OCI-LY7 (cell line): ENCODE measurements around the gene HCRTR1. TPM values are rescaled to one million over a fixed set of nuclear protein-coding genes. Genes with fewer than 3 reads are reported as not detected.

Experiments
- BruUV-seq: library from RNA; stranded (reverse); fragments of 400-500 nt; replicated peaks from 2 replicates; lab custom pipeline; 2021; lab: Mats Ljungman, UMichigan
- CTCF ChIA-PET: fragments of 300-600 bp; sonication (Branson Sonifier 250); formaldehyde crosslinking; loops from one replicate; lab custom pipeline; 2022; ENCODE audit warnings: antibody characterized with exemption; ENCODE audit not compliant: unreplicated experiment; lab: Charles Lee
- POLR2A ChIA-PET: fragments of 300-600 bp; sonication (Branson Sonifier 250); formaldehyde crosslinking; loops from one replicate; lab custom pipeline; 2022; ENCODE audit warnings: antibody characterized with exemption; lab: Charles Lee
- DNase-seq: peaks from one replicate; pipeline ENCODE4 v3.0.0-alpha.2; 2015; ENCODE audit warnings: low spot score
- H2AFZ ChIP-seq: fragments of 200-600 bp; sonication (generic), shearing (Covaris generic); 2 replicates; pipeline ENCODE4 v1.6.1; 2014; ENCODE audit warnings: mild to moderate bottlenecking, antibody characterized with exemption, low read length, moderate library complexity
- H3K27ac ChIP-seq: fragments of 200-600 bp; sonication (generic); 2 replicates; pipeline ENCODE4 v1.5.1; 2014; ENCODE audit warnings: mixed run types, low read depth, mild to moderate bottlenecking, moderate library complexity, low read length, inconsistent platforms; ENCODE audit not compliant: poor library complexity, severe bottlenecking
- H3K36me3 ChIP-seq: fragments of 200-600 bp; sonication (generic); 2 replicates; pipeline ENCODE4 v1.6.1; 2014; ENCODE audit warnings: mild to moderate bottlenecking, antibody characterized with exemption, low read length, moderate library complexity, mixed read lengths; ENCODE audit not compliant: insufficient read depth
- H3K4me1 ChIP-seq: fragments of 200-600 bp; sonication (generic); 2 replicates; pipeline ENCODE4 v1.5.1; 2014; ENCODE audit warnings: mild to moderate bottlenecking, low read length; ENCODE audit not compliant: insufficient read depth, poor library complexity, severe bottlenecking
- H3K4me2 ChIP-seq: fragments of 200-600 bp; sonication (generic); 2 replicates; pipeline ENCODE4 v1.6.1; 2014; ENCODE audit warnings: mild to moderate bottlenecking, low read length
- H3K4me3 ChIP-seq: fragments of 200-600 bp; sonication (generic); 2 replicates; pipeline ENCODE4 v1.5.1; 2014; ENCODE audit warnings: mild to moderate bottlenecking, low read depth, low read length; ENCODE audit not compliant: poor library complexity, severe bottlenecking
- H3K79me2 ChIP-seq: fragments of 200-600 bp; sonication (generic); 2 replicates; pipeline ENCODE4 v1.6.1; 2016; ENCODE audit warnings: low read depth, mild to moderate bottlenecking, low read length, moderate library complexity, mixed read lengths; ENCODE audit not compliant: insufficient read depth
- H3K9me2 ChIP-seq: fragments of 200-600 bp; sonication (generic); 2 replicates; pipeline ENCODE4 v1.6.1; 2016; ENCODE audit warnings: mild to moderate bottlenecking, low read length, mixed read lengths; ENCODE audit not compliant: insufficient read depth
- H3K9me3 ChIP-seq: fragments of 200-600 bp; sonication (generic); 2 replicates; pipeline ENCODE4 v1.6.1; 2014; ENCODE audit warnings: mild to moderate bottlenecking, mixed run types, low read length, mixed read lengths
- H4K20me1 ChIP-seq: fragments of 200-600 bp; sonication (generic); 2 replicates; pipeline ENCODE4 v1.6.1; 2014; ENCODE audit warnings: mild to moderate bottlenecking, antibody characterized with exemption, low read length, moderate library complexity, mixed read lengths; ENCODE audit not compliant: insufficient read depth
- EZH2phosphoT487 ChIP-seq: fragments of 200-600 bp; sonication (generic); IDR thresholded peaks from 2 replicates; pipeline ENCODE4 v1.6.1; 2018; ENCODE audit warnings: low read depth, borderline replicate concordance, mild to moderate bottlenecking, mixed run types, antibody characterized with exemption, low read length, moderate library complexity, mixed read lengths
- intact Hi-C: fragments of 100-400 bp; cut with micrococcal nuclease; formaldehyde crosslinking; loops from one replicate; pipeline ENCODE4 v1.10.0; 2022; ENCODE audit not compliant: unreplicated experiment
- total RNA-seq, 2 experiments: library from RNA; depleted of rRNA in 1 of 2; stranded (reverse); fragments of >200 nt in 1 of 2; shearing (Covaris generic) in 1 of 2; gene quantifications; 2 replicates each; pipeline ENCODE4 v1.2.3, GENCODE V29; 2014 to 2022
- TF ChIP-seq, protein P1 (sequence below): fragments of 200-600 bp; sonication (generic); conservative IDR thresholded peaks from 2 replicates; pipeline ENCODE4 v1.5.1; 2014; ENCODE audit warnings: mild to moderate bottlenecking, antibody characterized with exemption, low read length, moderate library complexity, mixed read lengths

Gene HCRTR1
- total RNA-seq, 2 experiments from 2014 or later: not detected

DNA sequence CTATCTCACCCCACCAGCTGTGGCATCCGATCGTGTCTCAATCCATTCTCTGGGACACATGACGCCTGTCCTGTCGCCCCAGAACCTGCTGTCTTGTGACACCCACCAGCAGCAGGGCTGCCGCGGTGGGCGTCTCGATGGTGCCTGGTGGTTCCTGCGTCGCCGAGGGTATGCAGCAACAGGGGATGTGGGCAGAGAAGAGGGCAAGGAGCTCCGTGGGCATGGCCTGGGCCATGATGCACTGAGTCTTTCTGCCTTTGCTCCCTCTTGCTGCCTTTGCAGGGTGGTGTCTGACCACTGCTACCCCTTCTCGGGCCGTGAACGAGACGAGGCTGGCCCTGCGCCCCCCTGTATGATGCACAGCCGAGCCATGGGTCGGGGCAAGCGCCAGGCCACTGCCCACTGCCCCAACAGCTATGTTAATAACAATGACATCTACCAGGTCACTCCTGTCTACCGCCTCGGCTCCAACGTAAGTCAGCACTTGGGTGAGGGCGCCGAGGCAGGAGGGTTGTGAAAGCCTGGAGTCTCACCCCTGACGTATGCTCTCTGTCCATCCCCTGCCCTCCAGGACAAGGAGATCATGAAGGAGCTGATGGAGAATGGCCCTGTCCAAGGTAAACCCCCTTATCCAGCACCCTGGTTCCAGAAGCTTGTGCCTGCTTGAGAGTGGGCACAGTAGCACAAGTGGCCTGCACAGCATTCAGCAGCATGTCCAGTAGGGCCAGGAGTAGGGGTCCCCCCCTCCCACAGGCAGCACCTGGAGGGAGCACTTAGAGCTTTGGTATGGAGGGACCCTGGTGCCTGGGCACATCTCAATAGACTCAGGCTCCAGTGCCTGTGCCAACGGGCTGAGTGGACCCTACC is 32.4 kb upstream of the HCRTR1 start:
- no TSS peak for BruUV-seq
- CTCF ChIA-PET: interaction anchor here (0.7 kb wide), 1 partner anchor 77 kb away, joined by 5 read pairs; no protein-coding TSS in a partner anchor
- Histone ChIP-seq H2AFZ (no peak overlapping the region), H4K20me1 (no peaks in the 10 kb centered on the region), H3K9me3 (no peaks in the 10 kb centered on the region), H3K27ac (no peak overlapping the region), H3K36me3 (no peaks in the 10 kb centered on the region), H3K9me2 (no peaks in the 10 kb centered on the region), H3K4me1 (no peaks in the 10 kb centered on the region), H3K79me2 (no peaks in the 10 kb centered on the region), H3K4me2 (no peak overlapping the region), H3K4me3 (no peak overlapping the region)
- POLR2A ChIA-PET: no interaction called here
- TF ChIP-seq, protein P1, sequence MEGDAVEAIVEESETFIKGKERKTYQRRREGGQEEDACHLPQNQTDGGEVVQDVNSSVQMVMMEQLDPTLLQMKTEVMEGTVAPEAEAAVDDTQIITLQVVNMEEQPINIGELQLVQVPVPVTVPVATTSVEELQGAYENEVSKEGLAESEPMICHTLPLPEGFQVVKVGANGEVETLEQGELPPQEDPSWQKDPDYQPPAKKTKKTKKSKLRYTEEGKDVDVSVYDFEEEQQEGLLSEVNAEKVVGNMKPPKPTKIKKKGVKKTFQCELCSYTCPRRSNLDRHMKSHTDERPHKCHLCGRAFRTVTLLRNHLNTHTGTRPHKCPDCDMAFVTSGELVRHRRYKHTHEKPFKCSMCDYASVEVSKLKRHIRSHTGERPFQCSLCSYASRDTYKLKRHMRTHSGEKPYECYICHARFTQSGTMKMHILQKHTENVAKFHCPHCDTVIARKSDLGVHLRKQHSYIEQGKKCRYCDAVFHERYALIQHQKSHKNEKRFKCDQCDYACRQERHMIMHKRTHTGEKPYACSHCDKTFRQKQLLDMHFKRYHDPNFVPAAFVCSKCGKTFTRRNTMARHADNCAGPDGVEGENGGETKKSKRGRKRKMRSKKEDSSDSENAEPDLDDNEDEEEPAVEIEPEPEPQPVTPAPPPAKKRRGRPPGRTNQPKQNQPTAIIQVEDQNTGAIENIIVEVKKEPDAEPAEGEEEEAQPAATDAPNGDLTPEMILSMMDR: no peak
- no peak for TF ChIP-seq EZH2phosphoT487
- no peak for DNase-seq
- intact Hi-C loops: no loop called here

DNA sequence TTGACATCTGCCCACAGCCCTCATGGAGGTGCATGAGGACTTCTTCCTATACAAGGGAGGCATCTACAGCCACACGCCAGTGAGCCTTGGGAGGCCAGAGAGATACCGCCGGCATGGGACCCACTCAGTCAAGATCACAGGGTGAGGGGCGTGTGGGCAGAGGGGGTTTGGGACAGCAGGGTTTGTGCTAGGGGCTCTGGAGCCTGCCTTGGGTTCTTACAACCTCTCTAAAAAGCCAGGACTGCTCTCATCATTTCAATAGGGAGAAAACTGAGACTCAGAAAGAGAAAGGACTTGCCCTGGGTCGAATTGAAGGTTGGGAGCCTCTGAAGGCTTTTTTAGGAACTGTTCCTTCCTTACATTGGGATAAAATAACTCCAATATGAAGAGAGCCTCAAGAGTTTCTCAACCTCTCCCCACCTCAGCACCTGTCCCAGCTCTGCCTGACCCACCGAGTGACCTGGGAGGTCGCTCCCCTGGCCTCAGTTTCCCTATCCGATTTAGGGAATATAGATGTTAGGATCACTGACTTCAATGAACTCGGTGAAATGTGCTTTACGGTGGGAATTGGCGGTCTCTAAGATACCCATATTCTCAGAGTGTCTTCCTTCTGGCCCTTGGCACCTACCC is 31.6 kb upstream of the HCRTR1 start:
- Histone ChIP-seq H3K36me3 (no peaks in the 10 kb centered on the region), H3K9me2 (no peaks in the 10 kb centered on the region), H3K4me2 (no peak overlapping the region), H3K27ac (no peak overlapping the region), H3K4me3 (no peak overlapping the region), H3K4me1 (no peaks in the 10 kb centered on the region), H3K9me3 (no peaks in the 10 kb centered on the region), H2AFZ (no peak overlapping the region), H4K20me1 (no peaks in the 10 kb centered on the region), H3K79me2 (no peaks in the 10 kb centered on the region)
- ChIA-PET POLR2A (no interaction called here), CTCF (no interaction called here)
- intact Hi-C loops: no loop called here
- TF ChIP-seq EZH2phosphoT487: no peak
- TF ChIP-seq, protein P1: no peak
- no peak for DNase-seq
- BruUV-seq: no TSS peak
